Astrocyte (in vitro differentiated cells and primary cell): ENCODE data around the gene GPR158.

Experiments
- EZH2 ChIP-seq: IDR thresholded peaks from 2 replicates; pipeline ENCODE4 v1.6.1; 2012; ENCODE audit warnings: mild to moderate bottlenecking, low read length, inconsistent platforms; ENCODE audit not compliant: insufficient read depth
- TF ChIP-seq, protein P1 (sequence below): IDR thresholded peaks from 2 replicates; pipeline ENCODE4 v1.5.1; 2011; ENCODE audit warnings: low read depth, mild to moderate bottlenecking, inconsistent platforms, low read length, moderate library complexity; ENCODE audit not compliant: insufficient read depth

DNA sequence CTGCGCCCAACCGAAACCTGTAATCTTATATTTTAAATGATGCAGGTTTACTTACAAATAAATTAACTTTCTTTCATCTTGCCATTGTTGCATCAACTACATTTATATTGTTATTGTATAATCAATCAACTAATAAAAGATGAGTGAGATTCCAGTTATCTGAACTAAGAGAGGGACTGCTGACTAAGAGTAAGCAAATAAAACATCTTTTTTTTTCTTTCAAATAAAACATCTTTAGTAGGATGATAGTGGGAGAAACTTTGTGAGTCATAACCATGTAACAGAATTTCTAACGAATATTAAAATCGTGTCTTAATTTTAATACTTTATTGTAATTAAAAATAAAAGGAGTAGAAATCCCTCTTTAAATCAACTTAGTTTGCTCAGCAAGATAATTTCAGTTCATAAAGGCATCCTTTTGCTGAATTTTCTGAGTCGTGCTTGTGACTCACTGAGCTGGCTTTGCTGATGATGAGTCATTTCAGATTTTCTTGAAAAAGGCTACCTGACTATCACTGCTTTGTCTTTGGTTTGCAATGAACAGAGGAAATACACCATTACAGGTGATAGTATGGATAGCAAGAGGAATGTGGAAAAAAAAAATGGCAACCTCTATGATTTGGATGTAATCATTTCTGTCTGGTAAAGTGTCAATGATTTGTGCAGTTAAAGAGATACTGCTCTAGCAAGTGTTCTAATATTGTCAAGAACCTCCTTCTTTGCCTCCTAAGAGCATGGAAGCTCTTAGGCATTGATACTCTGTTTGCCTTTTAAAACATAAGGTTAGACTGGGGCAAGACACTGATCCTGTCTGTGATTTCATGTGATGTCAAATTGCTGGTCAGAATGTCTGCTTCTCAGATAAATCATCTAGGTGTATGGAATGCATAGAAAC, 119.5 kb downstream of the GPR158 start:
- TF ChIP-seq EZH2, result no peak
- TF ChIP-seq, protein P1, sequence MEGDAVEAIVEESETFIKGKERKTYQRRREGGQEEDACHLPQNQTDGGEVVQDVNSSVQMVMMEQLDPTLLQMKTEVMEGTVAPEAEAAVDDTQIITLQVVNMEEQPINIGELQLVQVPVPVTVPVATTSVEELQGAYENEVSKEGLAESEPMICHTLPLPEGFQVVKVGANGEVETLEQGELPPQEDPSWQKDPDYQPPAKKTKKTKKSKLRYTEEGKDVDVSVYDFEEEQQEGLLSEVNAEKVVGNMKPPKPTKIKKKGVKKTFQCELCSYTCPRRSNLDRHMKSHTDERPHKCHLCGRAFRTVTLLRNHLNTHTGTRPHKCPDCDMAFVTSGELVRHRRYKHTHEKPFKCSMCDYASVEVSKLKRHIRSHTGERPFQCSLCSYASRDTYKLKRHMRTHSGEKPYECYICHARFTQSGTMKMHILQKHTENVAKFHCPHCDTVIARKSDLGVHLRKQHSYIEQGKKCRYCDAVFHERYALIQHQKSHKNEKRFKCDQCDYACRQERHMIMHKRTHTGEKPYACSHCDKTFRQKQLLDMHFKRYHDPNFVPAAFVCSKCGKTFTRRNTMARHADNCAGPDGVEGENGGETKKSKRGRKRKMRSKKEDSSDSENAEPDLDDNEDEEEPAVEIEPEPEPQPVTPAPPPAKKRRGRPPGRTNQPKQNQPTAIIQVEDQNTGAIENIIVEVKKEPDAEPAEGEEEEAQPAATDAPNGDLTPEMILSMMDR, result no peak
